DMS79 treated with DMSO at 0.1 percent for 48 hours (cell line): ENCODE results near the gene RADX.
"Not testable (repeated sequence)": the region's sequence is repeated elsewhere in the genome, so short reads cannot be mapped to it uniquely, and the experiment has no call there.

ENCODE experiments used
- DNase-seq: peaks from one replicate; lab custom pipeline; 2025; lab: John Stamatoyannopoulos, UW

Gene RADX, protein sequence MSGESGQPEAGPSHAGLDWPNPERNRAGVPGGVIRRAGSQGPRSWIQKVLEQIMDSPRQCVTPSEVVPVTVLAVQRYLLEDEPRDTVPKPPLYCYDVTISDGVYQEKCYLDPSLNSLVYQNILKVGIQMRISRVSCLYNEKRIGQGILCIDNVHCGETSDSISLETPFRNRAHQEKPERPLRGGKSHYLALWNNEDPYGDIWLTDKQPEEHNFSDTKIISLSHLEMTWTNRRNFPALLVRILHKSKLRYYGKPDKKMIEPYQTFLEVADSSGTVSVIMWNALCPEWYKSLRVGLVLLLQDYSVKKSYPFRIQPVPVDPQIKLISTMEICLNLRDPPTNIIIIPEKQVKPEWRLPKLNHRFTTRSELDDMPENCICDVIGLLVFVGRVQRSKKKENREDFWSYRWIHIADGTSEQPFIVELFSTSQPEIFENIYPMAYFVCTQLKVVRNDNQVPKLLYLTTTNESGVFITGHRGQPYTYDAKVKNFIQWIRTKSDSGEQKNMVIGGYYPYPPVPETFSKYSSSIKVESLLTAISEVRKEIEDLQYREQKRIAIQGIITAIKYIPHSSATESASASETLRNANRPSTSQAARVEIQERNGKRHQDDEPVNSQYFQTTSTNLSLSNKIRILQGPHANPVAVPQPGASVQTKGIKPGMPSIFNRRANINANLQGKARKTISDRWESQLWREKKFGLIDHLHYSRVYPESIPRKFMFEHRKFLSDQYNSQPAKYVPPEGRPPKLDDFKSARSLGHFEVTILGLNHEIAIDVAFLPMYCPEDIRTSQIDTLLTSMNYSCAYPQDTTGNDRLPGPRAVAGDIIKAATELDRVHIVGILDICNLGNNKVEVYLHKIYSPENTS

DNA sequence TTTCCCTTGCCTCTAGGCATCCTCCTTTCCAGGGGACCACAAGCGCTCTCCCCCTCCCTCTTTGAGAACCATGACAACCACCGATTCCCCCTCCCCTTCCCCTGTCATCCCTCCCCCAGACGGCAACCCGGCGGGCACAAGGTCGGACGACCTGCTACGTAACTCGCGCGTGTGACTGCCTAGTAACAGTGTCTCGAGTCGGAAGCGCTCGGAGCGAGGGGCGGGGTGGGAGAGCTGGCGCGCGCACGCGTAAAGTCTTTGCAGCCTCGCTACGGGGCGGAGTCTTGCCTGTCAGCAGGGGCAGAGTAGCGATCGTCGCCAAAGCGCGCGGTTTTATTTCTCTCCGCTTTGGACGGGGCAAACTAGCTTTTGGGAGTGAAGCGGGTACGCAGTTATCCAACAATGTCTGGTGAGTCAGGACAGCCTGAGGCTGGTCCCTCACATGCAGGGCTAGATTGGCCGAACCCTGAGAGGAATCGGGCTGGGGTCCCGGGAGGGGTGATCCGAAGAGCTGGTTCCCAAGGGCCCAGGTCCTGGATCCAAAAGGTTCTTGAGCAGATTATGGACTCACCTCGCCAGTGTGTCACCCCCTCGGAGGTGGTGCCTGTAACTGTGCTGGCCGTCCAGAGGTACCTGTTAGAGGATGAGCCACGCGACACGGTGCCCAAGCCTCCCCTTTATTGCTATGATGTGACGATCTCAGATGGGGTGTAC lies at the start of gene RADX:
RADX (plus strand) TSS at position 300 of the 714 bp plus-strand sequence; CDS start at position 403, 103 bp downstream.
- DNase-seq = peak; percentile 74

DNA sequence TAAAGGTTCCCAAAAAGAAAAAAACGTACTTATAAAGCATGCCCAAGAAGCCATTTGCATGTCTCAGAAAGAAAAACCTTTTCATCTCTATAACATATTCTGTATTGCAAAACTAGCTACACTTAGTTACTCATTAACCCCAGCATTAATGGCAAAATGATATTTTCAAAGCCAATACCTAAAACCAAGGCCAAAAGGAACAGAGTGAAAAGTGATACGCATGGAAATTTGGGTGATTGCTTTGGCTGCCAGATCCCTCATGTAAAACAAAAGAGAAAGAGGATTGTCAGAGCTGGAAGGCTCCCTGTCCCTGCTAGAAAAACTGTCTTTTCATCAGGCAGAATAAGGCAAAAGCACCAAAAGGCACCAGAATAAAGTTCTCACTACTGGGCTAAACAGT lies 46.8 kb upstream of the RADX start:
- no peak for DNase-seq

DNA sequence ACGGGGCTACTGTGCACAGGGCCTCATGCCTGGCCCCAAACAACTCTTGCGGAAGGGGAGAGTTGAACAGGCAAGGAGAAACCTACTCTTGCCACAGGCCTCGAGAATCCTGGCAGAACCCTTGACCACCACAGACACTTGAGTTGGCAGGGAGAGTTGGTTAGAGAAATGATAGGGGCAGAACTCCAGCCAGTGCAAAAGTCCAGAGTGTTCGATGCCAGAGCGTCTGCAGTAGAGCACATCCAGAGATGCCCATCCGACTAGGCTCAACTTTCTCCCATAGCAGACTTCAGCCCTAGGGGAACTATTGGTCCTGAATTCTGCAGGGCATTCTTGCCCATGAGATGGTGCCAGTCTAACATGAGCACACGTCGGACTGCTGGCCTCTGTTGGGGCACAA lies 45.4 kb upstream of the RADX start:
- DNase-seq = no peak

DNA sequence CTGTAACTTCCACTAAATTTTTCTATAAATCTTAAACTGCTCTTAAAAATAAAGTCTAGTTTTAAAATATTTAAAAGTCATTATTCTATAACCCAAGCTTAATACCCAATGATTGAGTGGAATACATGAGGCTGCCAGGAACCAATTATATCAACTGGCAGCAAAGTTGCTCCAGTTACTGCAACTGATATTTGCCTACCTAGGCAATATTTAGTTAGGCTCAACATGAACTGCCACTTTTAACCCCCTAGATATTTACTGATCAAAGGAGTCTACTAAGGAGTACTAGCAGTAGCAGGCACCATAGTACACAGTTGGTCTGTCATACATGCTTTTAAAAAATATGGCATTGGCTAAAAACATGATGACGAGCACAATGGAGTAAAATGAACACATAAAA lies 29.9 kb upstream of the RADX start:
- DNase-seq = no peak

DNA sequence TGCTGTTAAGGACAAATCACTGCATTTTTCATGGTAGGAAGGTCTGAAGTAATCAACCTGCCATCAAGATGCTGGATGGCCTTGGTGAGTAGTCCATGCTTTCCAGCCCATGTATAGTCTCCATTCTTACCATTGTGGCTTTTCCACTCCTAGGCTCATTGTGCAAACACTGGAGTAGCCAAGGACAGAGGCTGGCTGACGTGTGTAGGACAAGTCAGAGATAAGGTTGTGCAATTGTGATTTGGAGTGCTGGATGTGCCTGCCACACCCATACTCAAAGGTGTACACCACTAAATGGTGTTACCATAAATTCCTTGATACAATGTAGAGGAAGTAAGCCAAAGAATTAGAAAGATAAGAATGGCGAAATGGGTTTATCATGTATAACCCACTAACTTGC lies 26.3 kb upstream of the RADX start:
- no peak for DNase-seq

DNA sequence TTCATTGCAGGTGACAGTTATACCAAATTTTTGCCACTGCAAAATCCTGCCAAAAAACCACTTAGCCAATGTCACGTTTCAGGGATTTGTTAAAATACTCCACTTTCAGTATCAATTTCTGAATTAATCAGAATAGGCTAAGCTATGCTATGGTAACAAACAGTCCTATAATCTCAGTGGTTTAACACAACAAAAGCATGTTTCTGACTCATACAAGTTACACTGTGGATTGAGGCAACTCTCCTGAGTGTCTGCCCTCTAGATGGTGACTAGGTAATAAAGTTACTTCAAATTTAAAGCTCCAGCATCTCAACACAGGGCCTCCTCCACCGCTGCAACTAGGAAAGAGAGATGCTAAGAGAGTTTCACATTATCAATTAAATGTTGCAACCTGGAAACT lies 23.0 kb upstream of the RADX start:
- no peak for DNase-seq

DNA sequence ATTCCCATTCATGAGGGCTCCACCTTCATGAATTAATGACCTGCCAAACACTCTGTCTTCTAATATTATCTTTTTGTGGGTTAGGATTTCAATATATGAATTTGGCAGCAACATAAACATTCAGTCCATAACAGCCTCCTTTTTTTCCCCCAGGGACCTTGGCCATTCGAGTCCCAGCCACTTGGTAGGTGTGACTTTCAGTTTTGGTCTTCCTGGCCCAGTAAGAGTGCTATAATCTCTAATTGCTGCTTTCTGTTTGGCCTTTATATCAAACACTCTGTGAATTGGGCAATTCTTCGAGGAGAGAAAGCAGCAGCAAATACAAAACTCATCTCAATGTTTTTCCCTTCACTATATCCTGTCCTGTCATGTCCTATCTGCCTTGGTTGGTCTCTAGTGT lies 12.4 kb upstream of the RADX start:
- DNase-seq = no peak

DNA sequence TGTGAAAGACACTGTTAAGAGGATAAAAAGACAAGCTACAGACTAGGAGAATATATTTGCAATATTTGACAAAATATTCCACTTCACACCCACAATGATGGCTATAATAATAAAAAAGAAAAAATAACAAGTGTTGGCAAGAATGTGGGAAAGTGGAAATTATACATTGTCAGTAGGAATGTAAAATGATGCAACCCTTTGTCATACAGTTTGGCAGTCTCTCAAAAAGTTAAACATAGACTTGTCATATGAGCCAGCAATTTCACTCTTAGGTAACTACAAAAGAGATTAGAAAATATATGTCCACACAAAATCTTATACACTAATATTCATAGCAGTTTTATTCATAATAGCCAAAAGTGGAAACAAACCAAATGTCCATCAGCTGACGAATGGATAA lies 5.2 kb upstream of the RADX start:
- DNase-seq = no peak

DNA sequence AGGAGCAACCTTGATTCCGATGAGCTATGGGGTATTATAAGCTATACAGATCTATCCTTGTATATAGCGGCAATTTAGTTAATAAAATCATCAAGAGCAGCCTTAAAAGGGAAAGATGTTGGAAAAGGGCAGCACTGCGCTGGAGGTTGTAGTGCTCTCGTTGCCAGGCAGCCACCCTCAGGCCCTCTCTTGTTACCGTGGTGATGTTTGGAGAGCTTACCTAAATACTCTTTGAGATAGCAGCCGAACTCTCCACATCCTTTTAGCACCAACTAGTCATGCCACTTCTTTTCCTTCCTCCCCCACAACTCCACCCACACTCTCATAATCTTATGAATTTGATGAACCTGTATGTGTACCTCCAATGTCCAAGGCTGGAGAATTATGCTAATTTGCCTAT lies 3.8 kb upstream of the RADX start:
- peak; percentile 82 for DNase-seq

DNA sequence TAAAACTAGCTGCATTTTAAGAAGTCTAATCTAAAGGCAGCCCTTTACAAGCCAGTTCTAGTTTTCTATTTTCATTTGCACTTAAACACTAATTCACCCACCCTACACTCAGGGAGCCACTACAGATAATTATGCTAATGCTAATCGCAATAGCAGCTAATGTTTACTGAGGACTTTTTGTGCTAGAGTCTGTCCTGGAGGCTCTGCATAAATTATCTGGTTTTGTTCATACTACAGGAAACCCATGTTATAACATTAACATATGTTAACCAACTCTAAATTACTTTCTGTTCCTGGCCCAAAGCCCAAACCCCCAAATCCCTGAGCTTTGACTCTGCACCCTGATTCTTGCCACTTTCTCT lies 480 bp upstream of the RADX start:
- DNase-seq = no peak

DNA sequence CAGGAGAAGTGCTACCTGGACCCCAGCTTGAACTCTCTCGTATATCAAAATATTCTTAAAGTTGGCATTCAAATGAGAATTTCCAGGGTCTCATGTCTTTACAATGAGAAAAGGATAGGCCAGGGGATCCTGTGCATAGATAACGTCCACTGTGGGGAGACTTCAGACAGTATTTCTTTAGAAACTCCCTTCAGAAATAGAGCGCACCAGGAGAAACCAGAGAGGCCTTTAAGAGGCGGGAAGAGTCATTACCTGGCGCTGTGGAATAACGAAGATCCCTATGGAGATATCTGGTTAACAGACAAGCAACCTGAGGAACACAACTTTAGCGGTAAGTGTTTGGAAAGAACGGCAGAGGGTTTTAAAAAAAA lies 600 bp downstream of the RADX start:
- DNase-seq = peak; percentile 39

DNA sequence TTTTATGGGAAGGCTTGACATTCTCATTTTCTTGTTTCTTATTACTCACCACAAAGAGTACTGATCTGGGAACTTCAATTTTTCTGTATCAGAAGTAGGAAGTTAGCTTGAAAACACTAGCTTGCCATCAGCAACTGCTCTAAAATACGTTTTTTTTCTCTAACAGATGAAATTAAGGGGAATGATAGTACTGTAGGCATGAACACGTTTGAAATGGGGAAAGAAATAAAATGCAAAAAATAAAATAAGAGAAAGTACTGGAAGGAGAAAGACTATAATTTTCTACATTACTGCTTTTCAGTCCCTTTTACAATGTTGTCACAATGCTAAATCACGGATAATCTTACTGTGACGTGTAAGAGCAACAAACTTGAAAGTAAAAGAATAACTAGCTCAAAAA lies 1.5 kb downstream of the RADX start:
- DNase-seq = no peak

DNA sequence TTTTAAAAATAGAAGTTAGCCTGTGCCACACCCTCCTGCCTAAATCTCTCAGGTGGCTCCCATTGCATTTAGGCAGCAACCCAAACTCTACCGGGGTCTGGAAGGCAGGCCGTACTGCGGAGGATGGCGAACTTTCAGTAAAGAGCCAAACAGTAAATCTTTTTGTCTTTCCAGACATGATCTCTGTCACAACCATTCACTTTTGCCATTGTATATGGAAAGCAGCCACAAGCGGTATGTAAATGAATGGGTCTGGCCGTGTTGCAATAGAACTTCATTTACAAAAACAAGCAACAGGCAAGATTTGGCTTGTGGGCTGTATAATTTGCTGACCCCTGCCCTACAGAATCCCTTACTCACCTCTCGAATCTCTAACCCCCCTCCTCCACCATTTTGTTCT lies 3.3 kb downstream of the RADX start:
- DNase-seq = no peak

DNA sequence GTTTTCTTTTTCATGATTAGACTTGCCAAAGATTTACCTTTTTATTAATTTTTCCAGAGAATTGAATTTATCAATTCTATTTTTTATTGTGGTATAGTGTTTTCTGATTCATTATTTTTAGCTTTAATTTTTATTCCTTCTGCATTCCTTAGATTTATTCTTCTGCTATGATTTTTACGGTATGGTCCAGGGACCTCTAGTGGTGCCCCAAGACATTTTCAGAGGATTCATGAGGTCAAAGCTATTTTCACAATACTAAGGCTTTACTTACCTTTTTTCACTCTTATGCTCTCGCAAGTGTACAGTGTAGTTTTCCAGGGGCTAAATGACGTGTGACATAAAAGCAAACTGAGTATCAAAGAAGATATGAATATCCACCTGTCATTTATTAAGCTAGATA lies 8.0 kb downstream of the RADX start:
- no peak for DNase-seq

DNA sequence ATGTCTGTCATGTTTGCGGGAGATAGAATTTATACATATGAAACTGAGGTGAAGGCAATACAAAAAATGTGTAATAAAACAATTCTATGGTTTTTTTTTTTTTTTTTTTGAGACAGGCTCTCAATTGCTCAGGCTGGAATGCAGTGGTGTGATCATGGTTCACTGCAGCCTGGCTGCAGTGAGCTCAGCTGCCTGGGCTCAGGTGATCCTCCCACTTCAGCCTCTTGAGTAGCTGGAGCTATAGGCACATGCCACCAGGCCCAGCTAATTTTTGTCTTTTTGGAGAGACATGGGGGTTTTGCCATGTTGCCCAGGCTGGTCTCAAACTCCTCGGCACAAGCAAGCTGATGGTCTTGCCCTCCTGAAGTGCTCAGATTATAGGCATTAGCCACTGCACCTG lies 10.1 kb downstream of the RADX start:
- DNase-seq = no peak

DNA sequence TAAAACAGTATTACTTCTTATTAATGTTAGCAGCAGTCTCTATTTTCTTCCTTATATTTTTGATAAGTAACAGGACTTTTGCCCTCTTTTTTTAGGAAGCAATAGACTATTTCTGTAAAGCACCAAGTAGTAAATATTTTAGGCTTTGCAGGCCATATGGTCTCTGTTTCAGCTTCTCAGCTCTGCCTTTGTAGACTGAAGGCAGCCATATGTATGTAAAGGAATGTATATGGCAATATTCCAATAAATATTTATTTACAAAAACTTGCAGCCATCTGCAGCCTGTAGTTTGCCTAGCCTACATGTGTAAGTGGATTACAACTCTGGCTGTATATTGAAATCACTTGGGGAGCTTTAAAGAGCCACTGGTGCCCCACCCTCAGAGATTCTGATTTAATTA lies 15.0 kb downstream of the RADX start:
- DNase-seq = no peak

DNA sequence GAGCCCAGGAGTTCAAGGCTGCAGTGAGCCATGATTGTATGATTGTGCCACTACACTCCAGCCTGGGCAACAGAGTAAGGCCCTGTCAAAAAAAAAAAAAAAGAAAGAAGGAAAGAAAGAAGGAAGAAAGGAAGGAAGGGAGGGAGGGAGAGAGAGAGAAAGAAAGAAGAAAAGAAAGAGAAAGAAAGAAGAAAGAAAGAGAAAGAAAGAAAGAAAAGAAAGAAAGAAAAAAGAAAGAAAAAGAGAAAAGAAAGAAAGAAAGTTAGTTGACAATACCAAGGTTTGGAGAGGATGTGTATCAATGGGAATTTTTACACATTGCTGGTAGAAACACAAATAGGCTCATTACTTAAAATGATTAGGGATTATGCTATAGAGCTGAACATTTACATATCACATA lies 19.8 kb downstream of the RADX start:
- no peak for DNase-seq

DNA sequence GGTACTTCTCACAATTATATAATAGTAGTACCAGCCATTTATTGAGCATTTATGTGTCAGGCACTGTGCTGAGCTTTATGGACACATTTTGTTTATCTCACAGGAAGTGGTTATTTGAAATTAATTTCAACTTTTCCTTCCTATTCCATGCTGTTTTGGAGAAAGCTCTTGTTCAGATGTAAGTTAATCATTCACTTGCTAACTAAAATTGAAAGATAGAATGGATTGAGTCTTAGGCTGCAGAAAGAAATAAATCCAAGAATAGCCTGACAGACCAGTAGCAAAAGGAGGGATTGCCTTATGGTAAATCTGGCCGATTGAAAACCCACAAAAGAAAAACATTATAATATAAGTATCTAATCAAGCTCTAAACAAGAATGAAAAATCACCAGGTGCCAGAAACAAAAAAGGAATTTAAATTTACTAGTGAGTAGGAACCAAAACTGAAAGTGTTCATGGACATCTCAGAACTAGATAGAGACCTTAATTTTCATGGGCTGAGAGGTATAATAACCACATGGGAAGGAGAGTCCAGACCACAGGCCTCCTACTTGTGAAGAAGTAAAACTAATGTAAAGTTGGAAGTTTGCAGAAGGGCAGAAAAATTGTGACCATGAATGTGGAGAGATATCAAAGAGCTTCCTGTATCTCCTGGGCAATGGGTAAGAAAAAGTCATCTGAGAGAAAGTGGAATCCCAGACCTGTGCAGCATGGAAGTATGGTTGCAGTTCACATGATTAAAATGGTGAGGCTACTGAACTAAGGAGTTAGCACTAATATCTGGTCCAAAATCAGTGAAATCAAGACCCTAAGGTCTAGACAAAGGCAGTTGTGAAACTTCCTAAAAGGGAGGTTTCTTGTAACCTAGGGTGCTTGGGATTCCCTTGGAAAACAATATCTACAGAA lies 38.0 kb downstream of the RADX start:
- DNase-seq = no peak

DNA sequence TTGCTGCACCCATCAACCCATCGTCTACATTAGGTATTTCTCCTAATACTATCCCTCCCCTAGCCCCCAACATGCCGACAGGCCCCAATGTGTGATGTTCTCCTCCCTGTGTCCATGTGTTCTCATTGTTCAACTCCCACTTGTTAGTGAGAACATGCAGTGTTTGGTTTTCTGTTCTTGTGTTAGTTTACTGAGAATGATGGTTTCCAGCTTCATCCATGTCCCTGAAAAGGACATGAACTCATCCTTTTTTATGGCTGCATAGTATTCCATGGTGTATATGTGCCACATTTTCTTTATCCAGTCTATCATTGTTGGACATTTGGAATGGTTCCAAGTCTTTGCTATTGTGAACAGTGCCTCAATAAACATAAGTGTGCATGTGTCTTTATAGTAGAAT lies 41.8 kb downstream of the RADX start:
- DNase-seq = not testable (repeated sequence)

DNA sequence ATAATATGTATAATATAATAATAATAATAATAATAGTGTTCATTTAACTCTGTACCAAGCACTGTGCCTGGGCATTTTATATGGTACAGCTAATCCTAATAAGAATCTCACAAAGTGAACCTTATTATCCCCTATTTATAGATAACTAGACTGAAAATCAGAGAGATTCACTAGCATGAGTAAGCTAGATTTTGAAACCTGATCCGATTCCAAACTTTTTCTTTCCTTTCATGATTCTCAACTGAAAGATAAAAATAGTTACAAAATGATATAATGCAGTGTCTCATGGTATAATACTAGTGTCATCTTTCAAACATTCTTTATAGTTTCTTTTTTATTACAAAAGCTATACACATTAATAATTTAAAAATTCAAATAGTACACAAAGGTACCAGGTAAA lies 58.9 kb downstream of the RADX start:
- DNase-seq = no peak

DNA sequence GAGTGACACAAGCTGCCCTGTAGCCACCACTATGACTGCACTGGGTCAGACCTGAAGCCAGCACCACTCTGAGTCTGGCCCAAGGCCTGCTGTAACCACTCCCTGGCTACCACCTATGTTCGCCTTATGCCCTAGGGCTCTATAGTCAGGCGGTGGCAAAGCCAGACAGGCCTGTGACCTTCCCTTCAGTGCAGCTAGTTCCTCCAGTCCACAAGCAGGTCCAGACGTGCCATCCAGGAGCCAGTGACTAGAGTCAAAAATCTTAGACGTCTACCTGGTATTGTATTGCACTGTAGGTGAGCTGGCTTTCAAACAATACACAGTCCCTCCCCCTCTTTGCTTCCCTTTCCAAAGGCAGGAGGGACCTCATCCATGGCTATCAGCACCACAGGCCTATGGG lies 60.7 kb downstream of the RADX start:
- no peak for DNase-seq

DNA sequence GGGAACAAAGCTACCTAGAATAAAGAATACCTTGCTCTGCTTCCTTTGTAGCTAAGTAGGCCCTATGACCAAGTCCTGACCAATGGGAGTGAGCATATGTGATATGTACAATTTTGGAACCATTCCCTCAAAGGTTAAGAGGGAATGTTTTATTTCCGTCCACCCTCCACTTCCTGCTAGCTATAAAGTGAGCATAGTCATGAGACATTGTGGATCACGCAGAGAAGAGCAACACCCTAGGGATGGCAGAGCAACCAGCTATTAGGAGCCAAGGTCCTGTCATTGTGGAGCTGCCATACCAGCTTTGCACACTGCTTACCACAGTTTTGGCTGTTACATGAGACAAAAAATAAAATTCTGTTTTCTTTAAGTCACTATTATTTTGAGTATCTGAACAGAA lies 68.9 kb downstream of the RADX start:
- no peak for DNase-seq
